ENCODE data around the gene SRRM5. TPM values are rescaled to one million over a fixed set of nuclear protein-coding genes. Genes with fewer than 3 reads are reported as not detected.

SRRM5 gene
- total RNA-seq, 1 donor from 2014 or later, result 0.37 TPM

DNA sequence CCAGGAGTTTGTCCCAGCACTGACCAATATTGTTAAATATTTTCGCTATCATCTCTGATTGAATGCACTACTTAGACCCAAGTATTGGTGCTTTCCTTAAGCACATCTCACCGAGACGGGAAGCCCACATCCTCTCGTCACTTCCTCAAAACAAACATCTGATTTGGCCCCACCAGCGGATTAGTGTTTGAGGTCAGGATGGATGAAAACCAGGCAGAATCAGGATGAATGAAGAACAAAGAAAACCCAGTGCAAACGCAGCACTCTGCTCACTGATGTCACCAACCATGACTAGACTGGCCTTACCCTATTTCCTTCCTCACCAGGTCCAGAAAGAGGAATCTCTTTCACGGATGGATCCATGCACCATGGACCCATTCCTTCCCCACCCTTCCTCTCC is 52.1 kb downstream of the SRRM5 start:
- Mint-ChIP-seq H3K9me3 (peaks cover 6% of the 10 kb centered on the region), H3K36me3 (ENCODE audit: low read depth) (peaks cover 57% of the 10 kb centered on the region), H3K4me1 (peaks cover 32% of the 10 kb centered on the region), H3K4me3 (peak overlapping the region; percentile 58), H3K27me3 (no peaks in the 10 kb centered on the region), H3K27ac (peak overlapping the region; percentile 77)
- intact Hi-C loops (cut with micrococcal nuclease), result no loop called here
- peak; percentile 84 for DNase-seq

Other genes with a start within 250 kb of the SRRM5 start
- not detected in 2 replicates for gene TEX101, start 197.2 kb upstream of the SRRM5 start, total RNA-seq
- 3.6 and 4.1 TPM in 2 replicates for gene LYPD3, start 146.5 kb upstream of the SRRM5 start, total RNA-seq
- gene PHLDB3, start 107.3 kb upstream of the SRRM5 start, total RNA-seq, result 26.3 and 26.7 TPM in 2 replicates
- gene ETHE1, start 84.9 kb upstream of the SRRM5 start, total RNA-seq, result 59.3 and 59.7 TPM in 2 replicates
- gene ZNF575, start 78.9 kb upstream of the SRRM5 start, total RNA-seq, result 1.8 and 2.4 TPM in 2 replicates
- 27.5 and 29.6 TPM in 2 replicates for gene XRCC1, start 36.6 kb upstream of the SRRM5 start, total RNA-seq
- 7.9 and 9.9 TPM in 2 replicates for gene PINLYP, start 36.3 kb upstream of the SRRM5 start, total RNA-seq
- 31.5 and 32.7 TPM in 2 replicates for gene IRGQ, start 16.0 kb upstream of the SRRM5 start, total RNA-seq
- 14.4 and 15.3 TPM in 2 replicates for gene ZNF576, start 15.5 kb upstream of the SRRM5 start, total RNA-seq
- gene ZNF428, start 7.5 kb downstream of the SRRM5 start, total RNA-seq, result 18.1 and 19.4 TPM in 2 replicates
- gene CADM4, start 27.8 kb downstream of the SRRM5 start, total RNA-seq, result 0.28 and 0.44 TPM in 2 replicates
- 13.8 and 14.9 TPM in 2 replicates for gene PLAUR, start 58.1 kb downstream of the SRRM5 start, total RNA-seq
- gene IRGC, start 104.0 kb downstream of the SRRM5 start, total RNA-seq, result not detected in 2 replicates
- gene SMG9, start 142.9 kb downstream of the SRRM5 start, total RNA-seq, result 83.9 and 86.6 TPM in 2 replicates
- gene KCNN4, start 168.9 kb downstream of the SRRM5 start, total RNA-seq, result 165 and 172 TPM in 2 replicates
- gene LYPD5, start 190.4 kb downstream of the SRRM5 start, total RNA-seq, result 0.26 and 0.42 TPM in 2 replicates
- 4.0 and 5.7 TPM in 2 replicates for gene ZNF283, start 215.2 kb downstream of the SRRM5 start, total RNA-seq